Muscle layer of duodenum (tissue), 2 donors: Measurements from ENCODE around the gene PPP1R3G.
A peak's percentile ranks its signal among the peaks of the same experiment; 100 is the strongest.

Experiments used
- H3K27ac ChIP-seq: one replicate; pipeline ENCODE4 v1.7.0; 2013; ENCODE audit warnings: mild to moderate bottlenecking, low read length
- H3K27me3 ChIP-seq: one replicate; pipeline ENCODE4 v1.7.0; 2013; ENCODE audit warnings: low read depth, mild to moderate bottlenecking, control low read depth, low read length
- H3K36me3 ChIP-seq, 2 donors: one replicate each; pipeline ENCODE4 v1.7.0; 2013; ENCODE audit warnings: low read length in 2 of 2, control low read depth in 1 of 2, mild to moderate bottlenecking in 1 of 2; ENCODE audit not compliant: insufficient read depth in 2 of 2, control insufficient read depth in 1 of 2
- H3K4me1 ChIP-seq, 2 donors: one replicate each; pipeline ENCODE4 v1.7.0; 2013; ENCODE audit warnings: low read length in 2 of 2, mild to moderate bottlenecking in 2 of 2, control low read depth in 1 of 2, moderate library complexity in 1 of 2; ENCODE audit not compliant: insufficient read depth in 2 of 2, control insufficient read depth in 1 of 2
- H3K4me3 ChIP-seq, 2 donors: one replicate each; pipeline ENCODE4 v1.7.0; 2013; ENCODE audit warnings: low read length in 2 of 2, low read depth in 1 of 2, mild to moderate bottlenecking in 1 of 2
- H3K9me3 ChIP-seq, 2 donors: one replicate each; pipeline ENCODE4 v1.7.0; 2013; ENCODE audit warnings: low read length in 2 of 2, control low read depth in 1 of 2, mild to moderate bottlenecking in 1 of 2; ENCODE audit not compliant: control insufficient read depth in 1 of 2
- donor health status: healthy.

Gene PPP1R3G

GRCh38 chr6:5084360-5084780 lies 771 bp upstream of the PPP1R3G start:
- Histone ChIP-seq H3K9me3 (no peaks in the 10 kb centered on the region), H3K27ac (no peak overlapping the region), H3K4me3 (peak overlapping the region; percentile 55 to 87), H3K36me3 (no peaks in the 10 kb centered on the region), H3K27me3 (no peaks in the 10 kb centered on the region), H3K4me1 (peaks cover 0 to 14% of the 10 kb centered on the region in 2 donors)

DNA sequence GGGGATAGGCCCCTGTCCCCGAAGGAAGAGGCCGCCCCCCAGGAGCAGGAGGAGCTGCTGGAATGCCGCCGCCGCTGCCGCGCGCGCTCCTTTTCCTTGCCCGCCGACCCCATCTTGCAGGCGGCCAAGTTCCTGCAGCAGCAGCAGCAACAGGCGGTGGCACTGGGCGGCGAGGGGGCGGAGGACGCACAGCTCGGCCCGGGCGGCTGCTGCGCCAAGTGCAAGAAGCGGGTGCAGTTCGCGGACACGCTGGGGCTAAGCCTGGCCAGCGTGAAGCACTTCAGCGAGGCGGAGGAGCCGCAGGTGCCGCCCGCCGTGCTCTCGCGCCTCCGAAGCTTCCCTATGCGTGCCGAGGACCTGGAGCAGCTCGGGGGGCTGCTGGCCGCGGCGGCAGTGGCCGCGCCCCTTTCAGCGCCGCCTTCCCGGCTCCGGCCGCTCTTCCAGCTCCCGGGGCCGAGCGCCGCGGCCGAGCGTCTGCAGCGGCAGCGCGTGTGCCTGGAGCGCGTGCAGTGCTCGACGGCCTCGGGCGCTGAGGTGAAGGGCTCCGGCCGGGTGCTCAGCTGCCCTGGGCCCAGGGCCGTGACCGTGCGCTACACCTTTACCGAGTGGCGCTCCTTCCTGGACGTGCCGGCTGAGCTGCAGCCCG lies 630 bp downstream of the PPP1R3G start:
- Histone ChIP-seq H3K9me3 (no peaks in the 10 kb centered on the region), H3K4me1 (peaks cover 0 to 14% of the 10 kb centered on the region in 2 donors), H3K4me3 (peak overlapping the region; percentile 55 to 87), H3K27ac (no peak overlapping the region), H3K36me3 (no peaks in the 10 kb centered on the region), H3K27me3 (no peaks in the 10 kb centered on the region)

DNA sequence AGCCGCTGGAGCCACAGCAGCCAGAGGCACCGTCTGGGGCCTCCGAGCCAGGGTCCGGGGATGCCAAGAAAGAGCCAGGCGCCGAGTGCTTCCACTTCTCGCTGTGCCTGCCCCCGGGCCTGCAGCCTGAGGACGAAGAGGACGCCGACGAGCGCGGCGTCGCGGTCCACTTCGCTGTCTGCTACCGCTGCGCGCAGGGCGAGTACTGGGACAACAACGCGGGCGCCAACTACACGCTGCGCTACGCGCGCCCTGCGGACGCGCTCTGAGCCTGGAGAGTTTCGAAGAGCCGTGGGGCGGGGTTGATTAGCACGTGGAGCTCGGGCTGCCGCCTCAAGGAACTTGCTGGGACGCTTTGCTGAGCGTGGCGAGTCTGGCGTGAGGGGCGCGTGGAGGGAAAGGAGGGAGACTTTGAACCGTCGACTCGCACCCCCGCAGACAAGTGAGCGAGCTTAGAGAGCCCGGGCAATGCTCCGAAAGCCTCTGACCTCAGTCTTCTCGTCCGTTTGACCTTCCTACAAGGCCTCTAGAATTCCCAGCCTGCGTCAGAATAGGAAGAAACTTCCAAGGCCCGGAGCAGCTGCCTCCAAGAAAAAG lies 1.3 kb downstream of the PPP1R3G start:
- H3K27me3 ChIP-seq, result no peaks in the 10 kb centered on the region
- H3K36me3 ChIP-seq, result no peaks in the 10 kb centered on the region
- no peaks in the 10 kb centered on the region for H3K9me3 ChIP-seq
- H3K27ac ChIP-seq, result no peak overlapping the region
- H3K4me1 ChIP-seq, result peaks cover 0 to 14% of the 10 kb centered on the region in 2 donors
- H3K4me3 ChIP-seq, result peak overlapping the region; percentile 3 to 87

DNA sequence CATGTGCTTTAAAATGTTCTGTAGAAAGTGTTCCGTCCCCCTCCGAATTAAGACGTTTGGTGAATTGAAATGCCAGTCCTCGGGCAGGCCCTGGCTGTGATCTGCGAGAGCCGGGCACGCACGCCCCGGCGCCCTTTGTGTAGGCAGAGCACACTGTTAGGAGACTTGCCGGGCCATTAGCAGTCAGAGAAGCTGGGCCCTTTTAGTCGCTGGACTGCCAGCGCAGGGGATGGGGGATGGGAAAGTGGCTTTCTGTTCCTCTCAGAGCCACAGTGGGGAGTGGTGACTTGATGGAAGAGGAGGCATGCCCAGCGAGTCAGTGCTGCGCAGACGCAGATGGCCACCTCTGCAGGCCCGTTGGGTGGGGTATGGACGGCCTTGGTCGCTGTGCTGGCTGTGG lies 2.2 kb downstream of the PPP1R3G start:
- Histone ChIP-seq H3K36me3 (no peaks in the 10 kb centered on the region), H3K27me3 (no peaks in the 10 kb centered on the region), H3K27ac (no peak overlapping the region), H3K9me3 (no peaks in the 10 kb centered on the region), H3K4me1 (peaks cover 0 to 14% of the 10 kb centered on the region in 2 donors), H3K4me3 (no peak overlapping the region)

DNA sequence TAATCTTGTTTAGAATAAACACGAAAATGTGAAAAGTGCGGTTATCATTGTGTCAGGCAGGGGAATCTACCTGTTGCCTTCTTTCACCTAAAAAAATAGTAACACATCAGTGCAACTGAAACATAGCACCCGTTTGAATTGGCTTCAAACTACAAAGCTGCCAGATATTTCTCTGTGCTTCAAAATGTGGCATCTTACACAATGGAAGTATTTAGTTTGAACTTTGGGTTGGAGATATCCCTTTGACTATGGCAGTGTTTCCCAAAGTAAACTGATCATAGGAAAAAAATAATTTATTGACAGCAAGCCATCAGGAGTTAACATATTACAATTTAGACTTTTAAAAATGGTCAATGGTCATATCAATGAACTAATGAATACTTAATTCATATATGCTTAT lies 3.6 kb downstream of the PPP1R3G start:
- no peak overlapping the region for H3K27ac ChIP-seq
- H3K9me3 ChIP-seq, result no peaks in the 10 kb centered on the region
- H3K27me3 ChIP-seq, result no peaks in the 10 kb centered on the region
- no peaks in the 10 kb centered on the region for H3K36me3 ChIP-seq
- no peak overlapping the region for H3K4me3 ChIP-seq
- H3K4me1 ChIP-seq, result peaks cover 0 to 14% of the 10 kb centered on the region in 2 donors

- H3K4me3 ChIP-seq, result no peak overlapping the region
- no peaks in the 10 kb centered on the region for H3K36me3 ChIP-seq
- peaks cover 0 to 12% of the 10 kb centered on the region in 2 donors for H3K4me1 ChIP-seq
- H3K27ac ChIP-seq, result no peak overlapping the region
- H3K27me3 ChIP-seq, result no peaks in the 10 kb centered on the region
- no peaks in the 10 kb centered on the region for H3K9me3 ChIP-seq
These were observed 4.6 kb downstream of the PPP1R3G start for GRCh38 chr6:5089481-5090438.

DNA sequence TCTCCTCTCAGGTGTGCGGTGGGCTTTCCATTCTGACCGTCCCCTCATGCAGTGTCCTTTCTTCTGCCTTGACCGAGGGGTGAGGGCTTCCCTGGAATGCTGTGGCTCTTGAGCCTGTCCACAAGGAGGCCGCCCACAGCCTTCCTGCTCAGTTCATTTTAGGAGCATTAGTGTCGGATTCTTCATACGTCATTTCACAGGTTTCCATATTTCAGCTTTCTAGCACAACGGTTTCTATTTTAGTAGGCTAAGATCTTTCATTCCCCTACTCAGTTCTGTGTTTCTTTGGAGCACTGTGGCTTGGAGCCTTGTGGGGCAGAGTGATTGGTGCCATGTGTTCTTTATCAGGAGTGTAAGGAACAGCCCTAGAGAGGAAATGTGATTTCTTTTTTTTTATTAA lies 5.5 kb downstream of the PPP1R3G start:
- Histone ChIP-seq H3K36me3 (no peaks in the 10 kb centered on the region), H3K27me3 (no peaks in the 10 kb centered on the region), H3K4me3 (no peak overlapping the region), H3K4me1 (peaks cover 0 to 12% of the 10 kb centered on the region in 2 donors), H3K27ac (no peak overlapping the region), H3K9me3 (no peaks in the 10 kb centered on the region)

GRCh38 chr6:5091210-5092069 lies 6.3 kb downstream of the PPP1R3G start:
- no peaks in the 10 kb centered on the region for H3K9me3 ChIP-seq
- H3K4me1 ChIP-seq, result peaks cover 0 to 4% of the 10 kb centered on the region in 2 donors
- H3K27me3 ChIP-seq, result no peaks in the 10 kb centered on the region
- no peaks in the 10 kb centered on the region for H3K36me3 ChIP-seq
- H3K27ac ChIP-seq, result no peak overlapping the region
- no peak overlapping the region for H3K4me3 ChIP-seq

GRCh38 chr6:5093231-5094015 lies 8.3 kb downstream of the PPP1R3G start:
- no peak overlapping the region for H3K27ac ChIP-seq
- no peaks in the 10 kb centered on the region for H3K4me1 ChIP-seq
- H3K9me3 ChIP-seq, result no peaks in the 10 kb centered on the region
- H3K27me3 ChIP-seq, result no peaks in the 10 kb centered on the region
- H3K4me3 ChIP-seq, result no peak overlapping the region
- no peaks in the 10 kb centered on the region for H3K36me3 ChIP-seq

DNA sequence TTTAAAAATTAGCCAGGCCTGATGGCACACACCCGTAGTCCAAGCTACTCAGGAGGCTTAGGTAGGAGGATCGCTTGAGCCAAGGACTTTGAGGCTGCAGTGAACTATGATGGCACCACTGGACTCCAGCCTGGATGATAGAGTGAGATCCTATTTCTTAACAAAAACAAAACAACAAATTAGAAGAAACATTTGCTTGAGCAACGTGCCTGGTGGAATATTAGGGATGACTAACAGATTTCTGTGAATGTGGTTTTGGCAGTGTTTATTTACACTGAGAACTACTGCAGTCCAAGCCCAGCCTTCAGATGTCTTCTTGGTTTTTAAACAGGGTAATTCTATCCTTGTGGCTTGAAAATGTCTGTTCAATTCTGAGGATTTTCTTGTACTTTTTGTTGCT lies 9.2 kb downstream of the PPP1R3G start:
- Histone ChIP-seq H3K36me3 (no peaks in the 10 kb centered on the region), H3K4me3 (no peak overlapping the region), H3K27ac (no peak overlapping the region), H3K4me1 (no peaks in the 10 kb centered on the region), H3K27me3 (no peaks in the 10 kb centered on the region), H3K9me3 (no peaks in the 10 kb centered on the region)
